HCT116 (cell line): ENCODE data around the gene HAPLN2. TPM values are rescaled to one million over a fixed set of nuclear protein-coding genes. Genes with fewer than 3 reads are reported as not detected.

ENCODE experiments used
- total RNA-seq: library from RNA; stranded (reverse); gene quantifications from one replicate; pipeline ENCODE4 v1.2.1, GENCODE V29; 2021; ENCODE audit not compliant: unreplicated experiment

Gene HAPLN2
- total RNA-seq, 1 experiment from 2014 or later = 0.54 TPM

Other genes with a start within 250 kb of the HAPLN2 start
- gene MEF2D, start 118.6 kb upstream of the HAPLN2 start, total RNA-seq = 44.2 TPM
- gene IQGAP3, start 46.9 kb upstream of the HAPLN2 start, total RNA-seq = 38.8 TPM
- not detected for gene TTC24, start 39.7 kb upstream of the HAPLN2 start, total RNA-seq
- 139 TPM for gene NAXE, start 27.6 kb upstream of the HAPLN2 start, total RNA-seq
- gene GPATCH4, start 17.9 kb upstream of the HAPLN2 start, total RNA-seq = 39.4 TPM
- not detected for gene BCAN, start 22.7 kb downstream of the HAPLN2 start, total RNA-seq
- gene NES, start 58.0 kb downstream of the HAPLN2 start, total RNA-seq = 8.4 TPM
- 209 TPM for gene CRABP2, start 86.2 kb downstream of the HAPLN2 start, total RNA-seq
- gene METTL25B, start 109.1 kb downstream of the HAPLN2 start, total RNA-seq = 36.5 TPM
- gene ISG20L2, start 109.4 kb downstream of the HAPLN2 start, total RNA-seq = 41.7 TPM
- 111 TPM for gene MRPL24, start 121.7 kb downstream of the HAPLN2 start, total RNA-seq
- 304 TPM for gene HDGF, start 132.3 kb downstream of the HAPLN2 start, total RNA-seq
- gene PRCC, start 148.1 kb downstream of the HAPLN2 start, total RNA-seq = 78.1 TPM
- 4.8 TPM for gene SH2D2A, start 197.4 kb downstream of the HAPLN2 start, total RNA-seq
- gene INSRR, start 239.7 kb downstream of the HAPLN2 start, total RNA-seq = not detected
- gene NTRK1, start 241.4 kb downstream of the HAPLN2 start, total RNA-seq = 0.89 TPM